HG03108 (cell line): Measurements from ENCODE around the gene SEC23A.
"Not testable (repeated sequence)": the region's sequence is repeated elsewhere in the genome, so short reads cannot be mapped to it uniquely, and the experiment has no call there.

ENCODE experiments used
- ATAC-seq: cut with Tn5 transposase; IDR thresholded peaks from one replicate; pipeline ENCODE4 v1.9.1; 2021; ENCODE audit warnings: moderate library complexity; ENCODE audit not compliant: unreplicated experiment

The SEC23A gene

DNA sequence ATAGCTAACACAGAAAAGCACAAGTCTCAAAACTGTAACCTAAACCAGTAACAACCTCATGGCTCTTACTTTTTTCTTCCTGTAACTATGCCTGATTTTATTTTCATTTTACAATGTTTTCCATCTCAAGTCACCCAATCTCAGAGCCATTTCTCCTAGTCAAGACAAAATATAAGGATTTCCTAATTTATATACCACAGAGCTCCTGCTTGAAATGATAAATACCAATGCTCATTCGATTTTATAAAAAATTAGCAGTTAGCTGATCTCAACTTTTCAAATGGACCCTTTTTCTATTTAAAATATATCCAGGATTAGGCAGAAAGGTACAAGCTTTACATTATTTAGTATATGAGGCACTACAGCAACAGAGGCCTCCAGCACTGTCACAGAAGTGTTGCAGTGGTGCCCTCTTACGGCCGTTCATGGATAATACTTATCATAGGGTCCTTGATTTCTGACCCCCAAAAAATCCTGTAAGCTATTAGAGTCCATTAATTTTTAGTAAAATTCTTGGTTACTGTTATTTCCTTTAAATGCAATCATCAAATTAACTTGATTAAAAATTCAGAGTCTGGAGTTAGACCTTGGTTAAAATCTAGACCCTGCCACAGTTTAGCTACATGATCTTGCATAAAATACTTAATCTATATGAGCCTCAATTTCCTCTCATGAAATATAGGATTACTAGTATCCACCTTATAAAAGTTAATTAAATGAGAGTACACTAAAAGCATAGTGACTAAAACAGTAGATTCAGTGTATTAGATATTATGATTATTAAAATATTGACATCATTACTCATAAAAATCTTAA, 68.3 kb downstream of the SEC23A start:
- no peak for ATAC-seq

DNA sequence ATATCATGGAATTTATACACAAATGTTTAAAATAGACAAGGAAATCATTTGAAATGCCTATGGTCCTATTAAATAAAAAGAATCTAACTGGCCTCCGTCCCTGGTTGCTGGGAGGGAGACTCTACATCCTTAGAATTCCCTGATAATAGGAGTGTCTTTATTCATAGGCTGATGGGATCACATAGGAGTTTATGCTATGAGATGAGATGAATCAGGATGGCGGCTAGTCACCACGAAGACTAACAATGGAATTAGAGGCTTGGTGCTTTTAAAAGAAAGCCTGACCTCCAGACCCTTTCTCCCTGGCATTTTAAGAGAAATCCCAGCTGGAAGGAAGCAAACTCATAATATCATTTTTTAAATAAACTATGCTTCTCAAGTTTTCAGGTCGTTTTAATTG, 69.7 kb downstream of the SEC23A start:
- no peak for ATAC-seq

GRCh38 chr14:39030209-39030608, 72.8 kb downstream of the SEC23A start:
- ATAC-seq = no peak

DNA sequence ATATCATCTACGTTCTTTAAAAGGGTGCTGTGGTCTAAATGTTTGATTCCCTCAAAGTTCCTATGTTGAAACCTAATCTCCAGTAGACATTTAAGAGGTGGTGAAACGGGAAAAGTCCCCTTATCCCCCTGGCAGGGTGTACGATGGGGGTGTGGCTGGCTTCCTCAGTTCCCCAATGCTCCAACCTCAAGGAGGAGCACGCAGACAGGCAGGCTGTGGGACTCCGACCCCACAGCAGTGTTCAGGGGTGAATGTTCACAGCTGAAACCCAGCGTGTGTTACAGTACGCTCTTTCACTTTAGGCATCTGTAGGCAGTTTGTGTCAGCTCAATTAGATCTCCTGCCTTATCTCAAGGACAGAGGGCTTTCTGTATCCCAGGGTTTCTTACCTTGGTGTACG, 73.2 kb downstream of the SEC23A start:
- no peak for ATAC-seq

DNA sequence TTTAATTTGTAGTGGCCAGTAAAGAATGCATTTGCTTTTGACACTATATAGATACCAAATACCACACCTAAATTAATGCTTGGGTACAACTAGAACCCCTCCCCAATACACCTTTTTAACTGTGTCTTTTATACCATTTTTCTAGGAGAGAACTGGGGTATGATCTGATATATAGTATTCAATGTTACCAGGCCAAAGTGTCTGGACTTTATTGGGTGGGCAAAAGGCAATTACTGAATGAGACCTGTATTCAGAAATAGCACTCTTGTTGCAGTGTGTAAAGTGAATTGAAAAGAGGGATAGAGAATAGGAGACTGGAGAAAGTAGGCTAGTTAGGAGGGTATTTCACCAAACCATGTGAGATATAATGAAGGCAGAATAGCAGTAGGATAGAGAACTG, 74.4 kb downstream of the SEC23A start:
- ATAC-seq = no peak

GRCh38 chr14:39025810-39026627, 77.0 kb downstream of the SEC23A start:
- ATAC-seq = no peak

DNA sequence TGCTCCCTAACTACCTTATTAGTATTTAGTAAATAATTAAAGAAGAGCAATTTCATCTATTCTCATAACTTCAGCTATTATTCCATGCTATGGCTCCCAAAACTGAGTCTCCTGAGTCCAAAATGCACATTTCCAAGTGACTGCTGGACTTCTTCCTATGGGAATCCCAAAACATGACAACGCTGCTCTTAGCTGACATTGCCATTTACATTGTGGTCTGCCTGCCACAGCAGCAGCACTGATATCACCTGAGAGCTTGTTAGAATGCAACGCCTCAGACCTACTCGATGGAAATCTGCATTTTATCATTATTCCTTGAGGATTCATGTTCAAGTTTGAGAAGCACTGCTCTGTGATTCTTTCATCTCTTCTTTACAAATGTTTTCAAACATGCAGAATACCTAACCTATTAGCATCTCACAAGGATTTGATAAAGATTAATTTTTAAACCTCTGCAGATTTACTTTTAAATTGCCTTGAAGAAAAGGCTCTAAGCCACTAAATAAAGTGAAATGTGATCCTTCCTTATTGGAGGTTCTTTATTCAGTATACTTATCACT, 77.7 kb downstream of the SEC23A start:
- no peak for ATAC-seq

GRCh38 chr14:39023939-39024871, 78.8 kb downstream of the SEC23A start:
- no peak for ATAC-seq

DNA sequence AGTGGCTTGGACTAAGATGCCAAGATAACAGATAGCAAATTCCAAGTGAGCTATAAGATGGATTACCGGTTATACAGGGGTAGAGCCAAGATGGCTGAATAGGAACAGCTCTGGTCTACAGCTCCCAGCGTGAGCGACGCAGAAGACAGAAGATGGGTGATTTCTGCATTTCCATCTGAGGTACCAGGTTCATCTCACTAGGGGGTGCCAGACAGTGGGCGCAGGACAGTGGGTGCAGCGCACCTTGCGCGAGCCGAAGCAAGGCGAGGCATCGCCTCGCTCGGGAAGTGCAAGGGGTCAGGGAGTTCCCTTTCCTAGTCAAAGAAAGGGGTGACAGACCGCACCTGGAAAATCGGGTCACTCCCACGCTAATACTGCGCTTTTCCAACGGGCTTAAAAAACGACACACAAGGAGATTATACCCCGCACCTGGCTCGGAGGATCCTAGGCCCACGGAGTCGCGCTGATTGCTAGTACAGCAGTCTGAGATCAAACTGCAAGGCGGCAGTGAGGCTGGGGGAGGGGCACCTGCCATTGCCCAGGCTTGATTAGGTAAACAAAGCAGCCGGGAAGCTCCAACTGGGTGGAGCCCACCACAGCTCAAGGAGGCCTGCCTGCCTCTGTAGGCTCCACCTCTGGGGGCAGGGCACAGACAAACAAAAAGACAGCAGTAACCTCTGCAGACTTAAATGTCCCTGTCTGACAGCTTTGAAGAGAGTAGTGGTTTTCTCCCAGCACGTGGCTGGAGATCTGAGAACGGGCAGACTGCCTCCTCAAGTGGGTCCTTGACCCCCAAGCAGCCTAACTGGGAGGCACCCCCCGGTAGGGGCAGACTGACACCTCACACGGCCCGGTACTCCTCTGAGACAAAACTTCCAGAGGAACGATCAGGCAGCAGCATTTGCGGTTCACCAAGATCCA, 85.7 kb downstream of the SEC23A start:
- not testable (repeated sequence) for ATAC-seq

GRCh38 chr14:39016733-39017095, 86.3 kb downstream of the SEC23A start:
- no peak for ATAC-seq

GRCh38 chr14:39015964-39016577, 87.0 kb downstream of the SEC23A start:
- no peak for ATAC-seq

DNA sequence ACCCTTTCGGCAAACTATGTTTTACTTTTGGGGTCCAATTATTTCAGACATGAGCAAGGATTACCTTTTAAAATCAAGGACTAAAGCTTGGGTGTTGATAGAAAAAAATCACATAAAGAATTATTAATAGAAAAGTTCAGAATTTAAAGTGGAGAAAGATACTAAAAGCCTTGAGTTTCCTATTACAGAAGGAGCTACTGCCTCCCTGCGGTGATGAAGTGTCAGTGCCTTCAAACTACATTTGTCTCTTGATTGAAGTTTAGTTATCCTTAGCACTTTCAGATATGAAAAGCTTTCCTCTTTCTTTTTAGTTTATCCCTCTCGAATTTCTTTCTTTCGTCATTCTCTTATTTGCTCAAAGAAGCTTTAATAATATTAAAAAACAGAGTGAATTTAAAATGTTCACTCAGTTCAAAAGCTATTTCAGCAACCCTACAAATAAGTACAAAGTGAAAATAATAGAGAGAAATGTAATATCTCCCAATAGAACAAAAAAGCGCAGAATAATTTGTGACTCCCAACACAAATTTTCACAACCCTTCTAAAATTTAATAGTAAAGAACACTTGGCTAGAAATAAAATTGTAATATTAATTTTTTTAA, 87.6 kb downstream of the SEC23A start:
- ATAC-seq = no peak

DNA sequence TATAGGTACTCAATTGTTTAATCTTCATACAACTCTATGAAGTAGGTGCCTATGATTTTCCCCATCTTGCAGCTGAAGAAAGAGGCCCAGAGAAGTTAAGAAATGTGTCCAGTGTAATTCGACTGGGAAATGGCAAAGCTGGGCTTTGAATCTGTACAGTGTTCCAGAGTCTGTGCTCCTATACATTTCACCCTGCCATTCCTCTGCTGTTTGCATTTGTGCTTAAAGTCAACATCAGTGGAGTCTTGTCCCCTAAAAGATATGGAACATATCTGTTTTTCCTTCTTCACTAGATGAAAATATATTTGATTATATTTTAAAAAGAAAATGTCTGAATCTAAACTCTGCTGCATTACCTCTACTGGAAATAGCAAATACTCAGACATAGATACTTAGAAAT, 88.6 kb downstream of the SEC23A start:
- ATAC-seq = no peak

DNA sequence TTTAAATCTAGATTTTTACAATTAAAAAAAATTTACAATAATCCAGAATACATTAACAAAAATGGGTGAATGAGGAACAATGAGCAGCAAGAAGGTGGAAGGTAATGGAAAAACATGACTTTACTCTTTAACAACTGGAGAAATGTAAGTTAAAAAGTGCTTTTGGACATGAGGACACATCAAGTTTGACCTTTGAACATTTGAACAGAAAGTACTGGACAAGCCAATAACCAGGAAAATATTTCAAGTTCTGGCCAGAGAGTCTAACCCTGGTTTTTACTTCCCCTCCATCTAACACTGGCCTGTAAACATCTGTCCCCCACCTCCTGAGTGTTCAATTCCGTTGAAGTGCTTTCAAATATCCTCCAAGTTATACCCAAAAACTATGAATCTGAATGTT, 94.1 kb downstream of the SEC23A start:
- not testable (repeated sequence) for ATAC-seq

- no peak for ATAC-seq
Observed at GRCh38 chr14:39006721-39007410, 96.2 kb downstream of the SEC23A start.

DNA sequence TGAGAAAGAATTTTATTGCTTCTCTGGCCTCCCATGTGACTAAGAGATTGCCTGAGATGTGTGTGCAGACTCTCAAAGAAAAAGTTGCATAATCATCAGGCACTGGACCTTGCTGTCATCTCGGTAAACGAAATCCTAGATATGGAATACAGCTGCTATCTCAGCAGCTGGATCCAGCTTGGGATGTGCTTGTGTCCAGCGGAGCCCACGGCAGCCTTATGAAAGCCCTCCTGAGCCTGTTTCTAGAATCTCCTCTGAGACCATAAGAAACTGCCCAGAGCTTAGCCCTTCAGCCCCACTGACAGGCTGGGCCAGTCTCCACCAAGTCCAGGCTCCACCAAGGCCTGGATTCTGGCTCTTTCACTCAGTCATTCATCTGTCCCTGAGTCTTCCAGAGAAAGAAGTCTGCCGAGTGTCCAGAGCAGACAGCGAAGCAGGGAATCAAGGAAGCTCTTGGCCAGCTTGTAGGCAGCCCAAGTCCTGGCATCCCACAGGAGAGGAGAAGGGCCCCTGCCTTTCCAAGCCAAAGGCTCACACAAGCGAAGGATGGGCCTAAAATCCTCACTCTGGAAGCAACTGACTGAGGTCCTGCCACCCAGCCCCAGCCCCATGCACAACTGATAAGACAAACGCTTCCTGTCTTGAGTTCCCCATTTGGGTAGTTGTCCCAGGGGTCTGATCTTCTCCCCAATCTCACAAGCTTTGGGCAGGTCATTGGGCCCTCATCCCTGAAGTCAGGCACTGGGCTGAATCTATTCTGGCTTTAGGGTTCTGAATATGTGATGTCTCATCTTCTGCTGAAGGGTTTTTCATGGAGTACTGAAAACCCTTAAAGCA, 97.8 kb downstream of the SEC23A start:
- no peak for ATAC-seq

DNA sequence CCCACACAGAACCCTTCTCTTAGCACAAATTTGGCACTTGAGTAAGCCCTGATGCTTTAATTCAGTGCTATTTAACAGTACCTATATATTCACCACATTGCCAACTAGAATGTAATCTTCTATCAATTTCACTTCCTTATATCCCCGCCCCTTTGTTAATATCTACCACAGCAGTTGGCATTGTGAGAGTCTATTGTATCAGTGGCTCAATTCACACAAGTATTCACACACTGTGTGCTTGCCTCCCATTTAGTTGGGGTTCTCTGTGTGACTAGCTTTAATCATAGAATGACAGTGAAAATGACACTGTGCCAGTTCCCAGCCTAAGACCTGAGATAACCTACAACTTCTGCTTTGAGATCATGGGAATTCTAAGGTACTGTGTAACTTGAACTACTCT, 103.1 kb downstream of the SEC23A start:
- ATAC-seq = no peak

DNA sequence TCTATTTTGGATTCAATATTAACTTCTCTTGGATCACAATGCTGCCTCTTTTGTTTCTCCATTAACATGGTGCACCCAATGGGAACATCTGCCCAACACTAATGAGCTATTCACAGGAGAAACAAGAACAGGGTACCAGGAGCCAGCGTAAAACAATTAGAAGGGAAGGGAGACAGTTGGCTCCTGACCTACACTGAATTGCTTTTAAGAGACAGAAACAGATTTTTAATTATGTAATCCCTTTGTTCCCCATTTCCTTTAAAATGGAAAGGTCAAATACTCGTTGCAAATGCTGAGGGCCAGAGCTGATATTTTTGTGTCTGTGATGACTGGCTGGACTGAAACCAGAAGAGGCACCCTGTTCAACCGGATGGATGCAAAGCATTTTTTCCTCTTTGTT, 108.3 kb downstream of the SEC23A start:
- no peak for ATAC-seq
